Measurements from ENCODE around the gene COL4A2. TPM values are rescaled to one million over a fixed set of nuclear protein-coding genes. Genes with fewer than 3 reads are reported as not detected.

COL4A2 gene
- polyA plus RNA-seq, 1 donor (not counting 4 experiments of a cell fraction or from before 2014, with no cell fraction given) = 30.7 TPM

DNA sequence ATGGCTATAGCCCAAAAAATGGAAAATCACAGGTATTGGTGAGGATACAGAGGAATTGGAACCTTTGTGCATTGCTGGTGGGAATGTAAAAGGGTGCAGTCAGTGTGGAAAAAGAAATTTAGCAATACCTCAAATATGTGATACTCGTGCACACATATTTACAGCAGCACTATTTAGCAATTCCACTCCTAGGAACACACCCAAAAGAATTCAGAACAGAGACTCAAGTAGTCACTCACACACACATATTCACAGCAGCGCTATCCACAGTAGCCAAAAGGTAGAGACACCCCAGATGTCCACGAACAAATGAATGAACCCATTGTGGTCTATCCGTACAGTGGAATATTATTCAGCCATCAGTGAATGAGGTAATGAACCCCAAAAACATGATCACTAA, 114.0 kb downstream of the COL4A2 start:
- TF ChIP-seq, protein P1, sequence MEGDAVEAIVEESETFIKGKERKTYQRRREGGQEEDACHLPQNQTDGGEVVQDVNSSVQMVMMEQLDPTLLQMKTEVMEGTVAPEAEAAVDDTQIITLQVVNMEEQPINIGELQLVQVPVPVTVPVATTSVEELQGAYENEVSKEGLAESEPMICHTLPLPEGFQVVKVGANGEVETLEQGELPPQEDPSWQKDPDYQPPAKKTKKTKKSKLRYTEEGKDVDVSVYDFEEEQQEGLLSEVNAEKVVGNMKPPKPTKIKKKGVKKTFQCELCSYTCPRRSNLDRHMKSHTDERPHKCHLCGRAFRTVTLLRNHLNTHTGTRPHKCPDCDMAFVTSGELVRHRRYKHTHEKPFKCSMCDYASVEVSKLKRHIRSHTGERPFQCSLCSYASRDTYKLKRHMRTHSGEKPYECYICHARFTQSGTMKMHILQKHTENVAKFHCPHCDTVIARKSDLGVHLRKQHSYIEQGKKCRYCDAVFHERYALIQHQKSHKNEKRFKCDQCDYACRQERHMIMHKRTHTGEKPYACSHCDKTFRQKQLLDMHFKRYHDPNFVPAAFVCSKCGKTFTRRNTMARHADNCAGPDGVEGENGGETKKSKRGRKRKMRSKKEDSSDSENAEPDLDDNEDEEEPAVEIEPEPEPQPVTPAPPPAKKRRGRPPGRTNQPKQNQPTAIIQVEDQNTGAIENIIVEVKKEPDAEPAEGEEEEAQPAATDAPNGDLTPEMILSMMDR (optimal IDR thresholded peaks at IDR 0.05 in 1 of 3, IDR thresholded peaks at IDR 0.05 in 1 of 3, conservative IDR thresholded peaks at IDR 0.05 in 1 of 3; ENCODE audit: extremely low read depth in 1 of 3, insufficient read depth in 2 of 3, low read length in 3 of 3) = no peak
- TF ChIP-seq EZH2 (IDR thresholded peaks at IDR 0.05; ENCODE audit: low read length) = no peak
- FAIRE-seq (peak; percentile 5), DNase-seq (ENCODE audit: low read depth, low spot score) (no peak)
- no peak overlapping the region for H3K4me3 ChIP-seq (ENCODE audit: control insufficient read depth in 2 of 3, extremely low read depth in 1 of 3, insufficient read depth in 2 of 3, low read depth in 1 of 3, low read length in 3 of 3)
- peaks cover 3 to 15% of the 10 kb centered on the region in 2 experiments for H3K36me3 ChIP-seq (ENCODE audit: control insufficient read depth in 2 of 2, extremely low read depth in 1 of 2, insufficient read depth in 2 of 2, low read length in 2 of 2)
- H2AFZ ChIP-seq (ENCODE audit: control insufficient read depth, low read length) = no peak overlapping the region
- no peaks in the 10 kb centered on the region for H4K20me1 ChIP-seq (ENCODE audit: control insufficient read depth, extremely low read depth, insufficient read depth, low read length)
- H3K79me2 ChIP-seq (ENCODE audit: control insufficient read depth, insufficient read depth, low read length) = no peaks in the 10 kb centered on the region
- H3K9me1 ChIP-seq (ENCODE audit: control insufficient read depth, extremely low read depth, insufficient read depth, low read length) = no peaks in the 10 kb centered on the region
- H3K9me3 ChIP-seq (ENCODE audit: control insufficient read depth, low read depth, low read length) = no peaks in the 10 kb centered on the region
- H3K27ac ChIP-seq (ENCODE audit: control insufficient read depth, insufficient read depth, low read length) = no peak overlapping the region
- H3K4me2 ChIP-seq (ENCODE audit: control insufficient read depth, extremely low read depth, insufficient read depth, low read depth, low read length) = no peak overlapping the region
- dilution Hi-C loops (cut with MboI; ENCODE audit: extremely low pct_ligation_motif_present, low sequenced_read_pairs) = no loop called here
- no peaks in the 10 kb centered on the region for H3K27me3 ChIP-seq (ENCODE audit: control insufficient read depth, extremely low read depth, insufficient read depth, low read length)
- no peak overlapping the region for H3K9ac ChIP-seq (ENCODE audit: control insufficient read depth, extremely low read depth, insufficient read depth, low read length)
- H3K4me1 ChIP-seq (ENCODE audit: control insufficient read depth, extremely low read depth, insufficient read depth, low read length) = peaks cover 9% of the 10 kb centered on the region

GRCh38 chr13:110421696-110422385, 114.8 kb downstream of the COL4A2 start:
- dilution Hi-C loops (cut with MboI; ENCODE audit: extremely low pct_ligation_motif_present, low sequenced_read_pairs) = no loop called here
- no peak for DNase-seq (ENCODE audit: low read depth, low spot score)

More at GRCh38 chr13:110421696-110422385, 114.8 kb downstream of the COL4A2 start:
- no peak overlapping the region for H3K4me3 ChIP-seq (ENCODE audit: control insufficient read depth in 2 of 3, extremely low read depth in 1 of 3, insufficient read depth in 2 of 3, low read depth in 1 of 3, low read length in 3 of 3)
- H3K9me3 ChIP-seq (ENCODE audit: control insufficient read depth, low read depth, low read length) = no peaks in the 10 kb centered on the region
- peaks cover 9% of the 10 kb centered on the region for H3K4me1 ChIP-seq (ENCODE audit: control insufficient read depth, extremely low read depth, insufficient read depth, low read length)
- H2AFZ ChIP-seq (ENCODE audit: control insufficient read depth, low read length) = no peak overlapping the region
- peaks cover 3 to 13% of the 10 kb centered on the region in 2 experiments for H3K36me3 ChIP-seq (ENCODE audit: control insufficient read depth in 2 of 2, extremely low read depth in 1 of 2, insufficient read depth in 2 of 2, low read length in 2 of 2)
- TF ChIP-seq, protein P1 (optimal IDR thresholded peaks at IDR 0.05 in 1 of 3, IDR thresholded peaks at IDR 0.05 in 1 of 3, conservative IDR thresholded peaks at IDR 0.05 in 1 of 3; ENCODE audit: extremely low read depth in 1 of 3, insufficient read depth in 2 of 3, low read length in 3 of 3) = no peak
- no peak for TF ChIP-seq EZH2 (IDR thresholded peaks at IDR 0.05; ENCODE audit: low read length)
- H3K27ac ChIP-seq (ENCODE audit: control insufficient read depth, insufficient read depth, low read length) = no peak overlapping the region
- H3K79me2 ChIP-seq (ENCODE audit: control insufficient read depth, insufficient read depth, low read length) = no peaks in the 10 kb centered on the region
- FAIRE-seq = no peak
- H3K4me2 ChIP-seq (ENCODE audit: control insufficient read depth, extremely low read depth, insufficient read depth, low read depth, low read length) = no peak overlapping the region
- no peaks in the 10 kb centered on the region for H3K27me3 ChIP-seq (ENCODE audit: control insufficient read depth, extremely low read depth, insufficient read depth, low read length)
- H3K9ac ChIP-seq (ENCODE audit: control insufficient read depth, extremely low read depth, insufficient read depth, low read length) = no peak overlapping the region
- no peaks in the 10 kb centered on the region for H4K20me1 ChIP-seq (ENCODE audit: control insufficient read depth, extremely low read depth, insufficient read depth, low read length)
- H3K9me1 ChIP-seq (ENCODE audit: control insufficient read depth, extremely low read depth, insufficient read depth, low read length) = no peaks in the 10 kb centered on the region

All from keratinocyte (primary cell).